Activated CD8-positive, alpha-beta T cell treated with anti-CD3 and anti-CD28 coated beads, Interleukin-2, amount 10 ng/mL, durations not matched to agents 7 days and 5 days (primary cell): ENCODE results near the gene AFF1. TPM values are rescaled to one million over a fixed set of nuclear protein-coding genes. Genes with fewer than 3 reads are reported as not detected.

Experiments
- ATAC-seq: fragments of 150-1000 bp; cut with Tn5 transposase; one replicate; pipeline ENCODE4 v1.10.0; 2021; ENCODE audit warnings: moderate library complexity
- CTCF ChIA-PET: fragments of 350-600 bp; sonication (Branson Sonifier 250); formaldehyde crosslinking; loops from one replicate; lab custom pipeline; 2021; ENCODE audit warnings: antibody characterized with exemption; lab: Charles Lee
- POLR2A ChIA-PET: fragments of 350-600 bp; sonication (Branson Sonifier 250); formaldehyde crosslinking; loops from one replicate; lab custom pipeline; 2021; ENCODE audit warnings: antibody characterized with exemption; lab: Charles Lee
- DNase-seq: peaks from one replicate; pipeline ENCODE4 v3.0.0-alpha.2; 2020
- H3K27ac Mint-ChIP-seq: one replicate; pipeline ENCODE4 v1.8.0; 2021; ENCODE audit warnings: mild to moderate bottlenecking, mixed read lengths
- H3K27me3 Mint-ChIP-seq: one replicate; pipeline ENCODE4 v1.8.0; 2021; ENCODE audit warnings: low read depth, mixed read lengths
- H3K36me3 Mint-ChIP-seq: one replicate; pipeline ENCODE4 v1.8.0; 2021; ENCODE audit warnings: low read depth, mixed read lengths
- H3K4me1 Mint-ChIP-seq: one replicate; pipeline ENCODE4 v1.8.0; 2021; ENCODE audit warnings: low read depth, mixed read lengths
- H3K4me3 Mint-ChIP-seq: one replicate; pipeline ENCODE4 v1.8.0; 2021; ENCODE audit warnings: mild to moderate bottlenecking, mixed read lengths
- H3K9me3 Mint-ChIP-seq: one replicate; pipeline ENCODE4 v1.8.0; 2022; ENCODE audit warnings: mixed read lengths; ENCODE audit not compliant: insufficient read depth
- total RNA-seq, 2 experiments: library from RNA; stranded (reverse); gene quantifications; one replicate each; pipeline ENCODE4 v1.2.3, GENCODE V29; 2021

AFF1 gene
- total RNA-seq, 2 experiments from 2014 or later, result 47.8 to 51.6 TPM

DNA sequence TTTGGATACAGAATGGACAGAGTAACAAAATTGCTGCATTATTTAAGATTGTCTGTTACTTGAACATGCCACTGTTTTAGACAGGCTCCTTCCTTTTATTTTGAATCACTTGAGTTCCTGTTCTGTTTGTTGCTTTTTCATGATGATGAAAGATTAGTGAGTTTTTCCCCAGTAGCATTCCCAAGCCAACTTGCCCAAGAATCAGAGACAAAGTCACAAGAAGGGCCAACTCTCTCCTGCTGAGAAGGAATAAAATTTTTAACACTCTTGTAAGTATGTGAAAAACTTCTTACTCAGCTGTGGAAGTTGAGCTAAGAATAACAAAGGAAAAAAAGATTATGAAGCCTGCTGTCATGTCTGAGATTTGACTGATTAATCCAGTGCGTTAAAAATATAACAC lies 181.4 kb downstream of the AFF1 start:
- ATAC-seq, result no peak

DNA sequence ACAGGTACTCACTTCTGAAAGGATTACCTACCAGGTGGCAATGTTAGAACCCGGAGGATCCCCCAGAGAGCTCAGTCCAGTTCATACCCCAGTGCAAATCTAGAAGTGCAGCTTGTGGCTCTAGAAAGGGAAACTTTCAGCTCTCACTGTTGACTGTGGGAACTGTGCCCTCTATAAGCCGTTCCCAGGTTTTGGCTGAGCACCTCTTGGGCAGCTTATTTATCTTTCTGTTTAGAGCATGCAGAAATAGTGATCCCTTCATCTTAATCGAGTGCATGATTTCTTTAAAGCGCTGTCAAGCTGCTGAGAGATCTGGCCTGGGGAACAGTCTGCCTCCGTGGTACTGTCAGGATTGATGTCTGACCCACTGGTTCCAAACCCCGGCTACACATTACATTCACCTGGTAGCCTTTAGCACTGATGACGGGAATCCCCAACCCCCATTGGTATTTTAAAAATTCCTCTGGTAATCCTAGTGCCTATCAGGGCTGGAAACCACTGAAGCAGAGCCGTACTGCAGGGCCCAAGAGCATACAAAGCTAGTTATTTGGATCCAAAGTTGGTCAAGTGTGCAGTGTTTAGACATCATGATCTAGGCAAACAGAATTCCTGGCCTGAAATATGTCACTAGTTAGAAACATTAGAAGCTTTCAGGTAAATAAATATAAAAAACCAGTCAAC lies 182.4 kb downstream of the AFF1 start:
- ChIA-PET CTCF (interaction anchor here (1.0 to 2.7 kb wide), 3 partner anchors 24 to 195 kb away, joined by 4 to 8 read pairs (median 5); no protein-coding TSS in a partner anchor), POLR2A (no interaction called here)
- Mint-ChIP-seq H3K4me1 (peaks cover 5% of the 10 kb centered on the region), H3K4me3 (no peak overlapping the region), H3K27ac (no peak overlapping the region), H3K9me3 (no peaks in the 10 kb centered on the region), H3K36me3 (peaks cover 57% of the 10 kb centered on the region), H3K27me3 (no peaks in the 10 kb centered on the region)
- no peak for DNase-seq
- ATAC-seq, result no peak

More for the DNA sequence above, 181.4 kb downstream of the AFF1 start:
- Mint-ChIP-seq H3K4me3 (no peak overlapping the region), H3K27ac (no peak overlapping the region), H3K27me3 (no peaks in the 10 kb centered on the region), H3K9me3 (no peaks in the 10 kb centered on the region), H3K4me1 (peaks cover 12% of the 10 kb centered on the region), H3K36me3 (peaks cover 57% of the 10 kb centered on the region)
- no peak for DNase-seq
- ChIA-PET CTCF (interaction anchor here (1.0 to 2.7 kb wide), 3 partner anchors 23 to 194 kb away, joined by 4 to 8 read pairs (median 5); no protein-coding TSS in a partner anchor), POLR2A (no interaction called here)

DNA sequence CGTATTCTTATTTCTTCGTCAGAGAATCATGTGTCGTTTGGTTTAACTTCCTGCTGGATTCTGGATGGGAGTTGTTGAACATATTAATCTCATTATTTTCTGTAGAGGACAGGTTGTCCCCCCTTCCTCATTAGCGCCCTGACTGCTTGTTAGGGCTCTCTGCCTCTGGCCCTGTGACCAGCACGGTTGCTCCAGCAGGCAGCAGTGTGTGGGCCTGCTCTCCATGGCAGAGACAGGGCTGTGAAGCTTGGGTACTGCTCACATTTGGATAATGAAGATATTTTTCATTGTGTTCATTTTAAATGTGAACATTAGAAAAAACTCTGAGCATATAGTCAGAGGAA lies 182.9 kb downstream of the AFF1 start:
- Mint-ChIP-seq H3K36me3 (peaks cover 55% of the 10 kb centered on the region), H3K27me3 (no peaks in the 10 kb centered on the region)
- CTCF ChIA-PET, result interaction anchor here (1.3 to 2.7 kb wide), 2 partner anchors 25 to 33 kb away, joined by 4 to 8 read pairs; no protein-coding TSS in a partner anchor

DNA sequence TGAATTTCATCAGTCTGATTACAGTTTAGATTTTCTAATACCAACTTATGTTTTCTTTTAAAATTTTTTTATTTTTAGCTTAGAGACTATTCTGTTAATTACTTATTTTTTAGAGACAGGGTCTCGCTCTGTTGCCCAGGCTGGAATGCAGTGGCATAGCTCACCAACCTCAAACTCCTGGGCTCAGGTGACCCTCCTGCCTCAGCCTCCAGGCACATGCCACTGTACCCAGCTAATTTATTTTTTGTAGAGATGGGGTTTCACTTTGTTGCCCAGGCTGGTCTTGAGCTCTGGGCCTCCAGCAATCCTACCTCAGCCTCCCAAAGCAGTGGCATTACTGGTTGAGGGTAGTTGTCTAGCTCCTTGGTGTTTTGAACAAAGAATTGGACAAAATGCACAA lies 183.6 kb downstream of the AFF1 start:
- peaks cover 5% of the 10 kb centered on the region for H3K4me1 Mint-ChIP-seq
- no peaks in the 10 kb centered on the region for H3K27me3 Mint-ChIP-seq
- H3K36me3 Mint-ChIP-seq, result peaks cover 54% of the 10 kb centered on the region
- no peak for ATAC-seq
- ChIA-PET POLR2A (interaction anchor here (0.7 kb wide), 1 partner anchor 102 kb away, joined by 3 read pairs; the partner anchor contains the start of gene KLHL8), CTCF (interaction anchor here (2.7 kb wide), 1 partner anchor 26 kb away, joined by 8 read pairs; no protein-coding TSS in a partner anchor)
- no peaks in the 10 kb centered on the region for H3K9me3 Mint-ChIP-seq
- H3K27ac Mint-ChIP-seq, result no peak overlapping the region
- no peak for DNase-seq
- no peak overlapping the region for H3K4me3 Mint-ChIP-seq

More for the DNA sequence above, 182.9 kb downstream of the AFF1 start:
- POLR2A ChIA-PET, result no interaction called here
- H3K4me1 Mint-ChIP-seq, result peaks cover 5% of the 10 kb centered on the region
- H3K27ac Mint-ChIP-seq, result no peak overlapping the region
- H3K9me3 Mint-ChIP-seq, result no peaks in the 10 kb centered on the region
- no peak overlapping the region for H3K4me3 Mint-ChIP-seq
- DNase-seq, result no peak
- ATAC-seq, result no peak

DNA sequence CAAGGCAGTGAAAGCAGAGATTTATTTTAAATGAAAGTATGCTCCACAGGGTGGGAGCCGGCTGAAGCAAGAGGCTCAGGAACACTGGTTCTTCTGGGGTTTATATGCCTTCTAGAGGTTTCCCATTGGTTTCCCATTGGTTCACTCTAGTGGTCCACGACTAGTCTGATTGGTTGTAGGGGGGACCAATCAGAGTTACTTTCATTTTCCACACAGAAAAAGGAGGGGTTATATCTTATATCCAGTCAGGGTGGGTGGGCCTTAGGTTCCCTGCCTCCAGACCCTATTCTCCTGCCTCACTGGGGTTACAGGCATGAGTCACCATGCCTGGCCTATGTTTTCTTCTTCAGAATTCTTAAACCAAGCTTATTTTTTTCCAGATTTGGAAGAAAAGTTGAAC lies 184.0 kb downstream of the AFF1 start:
- ATAC-seq, result peak; percentile 62
- Mint-ChIP-seq H3K4me3 (no peak overlapping the region), H3K36me3 (peaks cover 53% of the 10 kb centered on the region), H3K27ac (no peak overlapping the region), H3K27me3 (no peaks in the 10 kb centered on the region), H3K4me1 (peaks cover 5% of the 10 kb centered on the region), H3K9me3 (no peaks in the 10 kb centered on the region)
- DNase-seq, result no peak
- POLR2A ChIA-PET, result no interaction called here
- CTCF ChIA-PET, result interaction anchor here (2.7 kb wide), 1 partner anchor 26 kb away, joined by 8 read pairs; no protein-coding TSS in a partner anchor

DNA sequence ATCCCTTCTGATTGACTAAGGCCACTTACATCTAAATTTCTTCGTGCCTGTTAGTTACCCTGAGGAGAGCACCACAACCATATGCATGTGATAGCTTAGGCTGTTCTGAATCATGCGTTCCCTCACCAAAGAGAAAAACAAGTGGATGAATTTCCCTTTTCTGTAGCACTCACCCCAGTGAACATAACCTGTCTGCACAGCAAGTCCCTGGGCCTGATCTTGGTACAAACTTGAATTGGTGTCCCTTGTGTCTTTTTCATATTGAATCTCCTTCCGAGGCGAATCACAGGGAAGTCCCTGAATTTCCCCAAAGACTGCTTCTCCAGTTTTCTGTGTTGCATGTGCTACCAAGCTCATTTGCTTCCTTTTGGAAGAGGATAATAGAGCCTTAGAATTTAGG lies 185.2 kb downstream of the AFF1 start:
- Mint-ChIP-seq H3K4me1 (peaks cover 5% of the 10 kb centered on the region), H3K4me3 (no peak overlapping the region), H3K36me3 (peaks cover 47% of the 10 kb centered on the region), H3K9me3 (no peaks in the 10 kb centered on the region), H3K27ac (no peak overlapping the region), H3K27me3 (no peaks in the 10 kb centered on the region)
- ChIA-PET POLR2A (no interaction called here), CTCF (interaction anchor here (1.1 kb wide), 1 partner anchor 27 kb away, joined by 6 read pairs; no protein-coding TSS in a partner anchor)
- DNase-seq (no peak), ATAC-seq (no peak)

DNA sequence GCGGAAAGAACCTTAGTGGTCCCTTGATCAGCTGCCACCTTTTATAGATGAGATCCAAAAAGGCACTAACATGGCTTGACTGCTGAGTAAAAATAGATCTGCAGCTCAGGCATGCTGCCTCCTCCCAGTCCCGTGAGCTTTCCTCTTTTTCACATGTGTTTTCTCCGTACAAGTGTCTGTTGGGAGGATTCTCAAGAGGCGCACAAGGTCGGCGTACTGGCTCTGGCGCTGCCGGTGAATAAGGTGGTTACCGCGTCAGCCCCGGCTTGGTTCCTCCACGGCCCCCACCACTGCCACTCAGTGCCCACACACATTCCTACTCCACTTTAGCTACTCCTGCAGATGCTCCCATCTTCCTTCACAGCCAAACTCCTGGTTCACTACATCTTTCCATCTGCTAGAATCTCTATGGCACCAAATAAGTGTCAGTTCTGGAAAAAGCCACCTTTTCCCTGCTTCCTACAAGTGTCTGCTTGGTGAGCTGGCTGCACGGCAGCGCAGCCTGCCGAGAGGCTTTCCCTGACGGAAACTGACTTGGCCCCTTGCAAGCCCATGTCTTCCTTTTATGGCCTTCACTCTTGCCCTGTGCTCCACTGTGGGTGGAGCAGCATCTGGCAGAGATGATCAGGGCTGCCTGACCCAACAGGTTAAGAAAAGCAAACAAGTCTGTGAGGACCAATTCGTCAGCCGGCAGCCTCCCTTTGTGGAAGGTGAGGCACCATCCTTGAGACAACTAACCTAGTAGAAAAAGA lies 185.8 kb downstream of the AFF1 start:
- Mint-ChIP-seq H3K36me3 (peaks cover 49% of the 10 kb centered on the region), H3K4me3 (no peak overlapping the region), H3K9me3 (no peaks in the 10 kb centered on the region), H3K27me3 (no peaks in the 10 kb centered on the region), H3K4me1 (peaks cover 5% of the 10 kb centered on the region), H3K27ac (no peak overlapping the region)
- DNase-seq, result no peak
- ChIA-PET CTCF (interaction anchor here (1.1 kb wide), 1 partner anchor 28 kb away, joined by 6 read pairs; no protein-coding TSS in a partner anchor), POLR2A (no interaction called here)
- ATAC-seq, result no peak

DNA sequence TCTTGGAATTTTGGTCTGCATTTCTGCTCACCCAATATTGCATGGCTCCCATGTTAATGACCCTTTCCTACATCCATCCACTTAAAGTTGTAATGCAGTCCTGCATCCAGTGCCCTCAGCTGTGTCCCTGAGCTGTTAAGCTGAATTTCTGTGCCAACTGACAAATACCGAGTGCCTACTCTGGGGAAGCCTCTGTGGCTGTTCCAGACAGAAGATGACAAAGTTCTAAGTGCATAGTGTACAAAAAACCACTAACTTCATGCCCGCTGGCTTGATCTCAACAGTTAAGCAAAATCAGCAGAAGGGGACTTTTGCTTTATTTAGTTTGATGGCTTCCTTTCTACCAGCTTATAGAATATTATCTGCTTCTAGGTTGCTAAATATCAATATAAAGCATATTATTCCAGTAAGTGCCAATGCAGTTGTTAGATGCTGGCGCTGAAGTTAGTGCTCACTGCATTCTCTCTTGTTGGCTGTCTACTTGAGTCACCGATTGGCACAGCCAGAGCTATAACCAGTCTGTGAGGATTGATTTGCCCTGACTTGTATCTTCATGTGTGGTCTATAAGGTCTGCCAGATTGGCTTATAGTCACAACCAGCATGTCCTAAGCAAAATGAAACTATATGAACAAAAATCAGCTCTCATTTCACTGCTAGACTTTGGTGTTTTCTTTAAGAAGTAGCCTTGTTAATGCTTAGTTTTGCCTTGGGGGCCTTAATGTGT lies 186.7 kb downstream of the AFF1 start:
- ATAC-seq (no peak), DNase-seq (no peak)
- CTCF ChIA-PET, result no interaction called here
- Mint-ChIP-seq H3K4me3 (no peak overlapping the region), H3K4me1 (peaks cover 5% of the 10 kb centered on the region), H3K27me3 (no peaks in the 10 kb centered on the region), H3K27ac (no peak overlapping the region), H3K9me3 (no peaks in the 10 kb centered on the region), H3K36me3 (peaks cover 47% of the 10 kb centered on the region)
- POLR2A ChIA-PET, result interaction anchor here (1.1 kb wide), 1 partner anchor 115 kb away, joined by 4 read pairs; no protein-coding TSS in a partner anchor

DNA sequence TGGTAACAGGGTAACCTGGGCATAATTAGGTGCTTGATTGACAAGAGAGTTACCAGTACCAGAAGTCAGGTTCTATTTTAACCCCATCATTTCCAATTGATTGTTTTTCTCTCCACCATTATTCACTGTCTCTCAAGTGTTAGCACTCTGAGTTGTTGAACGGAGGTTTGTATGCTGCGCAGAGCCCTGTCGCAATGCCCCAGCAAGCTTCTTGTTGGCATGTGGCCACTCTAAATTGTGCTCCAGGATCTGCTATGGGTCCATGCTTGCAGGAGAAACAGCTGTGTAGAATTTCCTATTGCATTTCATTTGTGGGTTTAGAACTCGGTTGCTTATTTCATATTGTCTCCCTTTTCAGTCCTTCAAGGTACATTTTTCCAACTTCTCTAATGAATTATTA lies 187.4 kb downstream of the AFF1 start:
- no peak overlapping the region for H3K27ac Mint-ChIP-seq
- POLR2A ChIA-PET, result interaction anchor here (1.1 kb wide), 1 partner anchor 116 kb away, joined by 4 read pairs; no protein-coding TSS in a partner anchor
- no peaks in the 10 kb centered on the region for H3K9me3 Mint-ChIP-seq
- no peak for DNase-seq
- CTCF ChIA-PET, result interaction anchor here (0.9 kb wide), 1 partner anchor 200 kb away, joined by 3 read pairs; no protein-coding TSS in a partner anchor
- peaks cover 5% of the 10 kb centered on the region for H3K4me1 Mint-ChIP-seq
- no peak overlapping the region for H3K4me3 Mint-ChIP-seq
- H3K27me3 Mint-ChIP-seq, result no peaks in the 10 kb centered on the region
- ATAC-seq, result no peak
- peaks cover 45% of the 10 kb centered on the region for H3K36me3 Mint-ChIP-seq

DNA sequence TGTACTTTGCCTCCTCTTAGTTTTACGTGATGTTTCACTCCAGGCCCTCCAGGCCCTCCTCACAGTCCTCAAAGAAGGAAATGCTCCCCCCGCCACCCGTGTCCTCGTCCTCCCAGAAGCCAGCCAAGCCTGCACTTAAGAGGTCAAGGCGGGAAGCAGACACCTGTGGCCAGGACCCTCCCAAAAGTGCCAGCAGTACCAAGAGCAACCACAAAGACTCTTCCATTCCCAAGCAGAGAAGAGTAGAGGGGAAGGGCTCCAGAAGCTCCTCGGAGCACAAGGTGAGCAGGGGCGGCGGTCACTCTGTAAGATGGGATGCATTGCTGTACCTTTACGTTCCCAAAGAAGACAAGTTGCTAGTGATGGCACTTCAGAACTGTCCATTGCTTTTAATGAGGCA lies 191.2 kb downstream of the AFF1 start:
- Mint-ChIP-seq H3K9me3 (no peaks in the 10 kb centered on the region), H3K4me1 (no peaks in the 10 kb centered on the region), H3K36me3 (peaks cover 47% of the 10 kb centered on the region), H3K4me3 (no peak overlapping the region), H3K27me3 (no peaks in the 10 kb centered on the region), H3K27ac (no peak overlapping the region)
- DNase-seq (no peak), ATAC-seq (no peak)
- ChIA-PET CTCF (no interaction called here), POLR2A (no interaction called here)

DNA sequence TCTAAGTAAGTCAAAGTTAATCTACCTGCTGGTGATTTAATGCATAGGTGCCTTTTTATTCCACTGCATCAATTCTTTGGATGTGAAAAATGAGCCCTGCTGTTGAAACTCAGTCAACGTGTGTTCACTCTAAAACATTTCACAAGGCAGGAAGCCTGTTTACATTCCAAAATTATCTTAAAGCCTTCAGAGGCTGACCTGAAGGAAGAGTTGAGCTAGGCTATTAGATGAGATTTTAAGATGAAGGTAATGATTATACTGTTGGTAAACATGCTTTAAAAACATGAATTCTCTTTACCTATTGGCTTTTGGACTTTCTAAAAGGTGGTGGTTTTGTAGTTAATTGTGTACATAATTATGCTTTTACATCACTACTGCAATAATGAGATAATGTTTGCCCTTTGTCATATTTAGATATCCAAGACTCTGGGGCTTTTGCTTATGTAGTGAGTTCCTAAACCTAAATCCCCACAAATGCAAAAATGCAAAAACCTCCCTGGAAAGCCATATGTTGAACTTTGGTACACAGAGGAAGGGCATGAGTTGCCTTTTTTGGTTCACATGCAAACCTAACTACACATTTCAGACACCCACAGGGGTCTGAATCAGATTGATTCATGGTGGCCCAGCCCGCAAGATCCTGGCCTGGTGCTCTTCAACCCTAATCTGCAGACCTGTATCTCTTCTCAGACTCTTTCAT lies 193.3 kb downstream of the AFF1 start:
- peaks cover 56% of the 10 kb centered on the region for H3K36me3 Mint-ChIP-seq
- H3K27me3 Mint-ChIP-seq, result no peaks in the 10 kb centered on the region
- H3K4me1 Mint-ChIP-seq, result no peaks in the 10 kb centered on the region
- CTCF ChIA-PET, result no interaction called here
- POLR2A ChIA-PET, result no interaction called here
- DNase-seq (no peak), ATAC-seq (no peak)
- H3K27ac Mint-ChIP-seq, result no peak overlapping the region
- H3K4me3 Mint-ChIP-seq, result no peak overlapping the region
- no peaks in the 10 kb centered on the region for H3K9me3 Mint-ChIP-seq
